K562 (cell line): ENCODE measurements around the gene MYO1D. TPM values are rescaled to one million over a fixed set of nuclear protein-coding genes. Genes with fewer than 3 reads are reported as not detected.

ENCODE experiments used
- ATAC-seq: fragments of 200-7000 bp; cut with Tn5 transposase; 3 replicates; pipeline ENCODE4 v1.9.1; 2020; ENCODE audit warnings: moderate library complexity
- BruUV-seq: library from RNA; stranded (reverse); fragments of 400-500 nt; replicated peaks from 2 replicates; lab custom pipeline; 2021; lab: Mats Ljungman, UMichigan
- CTCF ChIA-PET: fragments of 300-600 bp; formaldehyde crosslinking; extraction: SDS; loops from one replicate; lab custom pipeline; 2021; ENCODE audit warnings: low intra/inter-chr PET ratio; lab: Yijun Ruan, JAX
- POLR2A ChIA-PET: fragments of 300-600, 350-650 bp; sonication (Branson Sonifier 250); formaldehyde crosslinking; extraction: SDS; loops from one replicate; lab custom pipeline; 2021; ENCODE audit warnings: antibody characterized with exemption, inconsistent platforms; lab: Yijun Ruan, JAX
- DNase-seq, 4 experiments: peaks; one replicate each; pipeline versions ENCODE4 v3.0.0 to v3.0.0-alpha.2; 2011 to 2018; ENCODE audit warnings: low spot score in 3 of 4, mixed read lengths in 3 of 4; ENCODE audit errors: extremely low read depth in 1 of 4
- FAIRE-seq: peaks from 2 replicates; lab custom pipeline; 2011; peaks lifted over from hg19 to GRCh38; lab: Jason Lieb, UNC
- H2AFZ ChIP-seq: 2 replicates; pipeline ENCODE4 v1.6.0; 2011; ENCODE audit warnings: low read depth, low read length, control low read depth, inconsistent platforms
- H3K27ac ChIP-seq: fragments of 200-600 bp; 3 replicates; pipeline ENCODE4 v1.8.0; 2011; ENCODE audit warnings: low read depth, mild to moderate bottlenecking, control low read depth, inconsistent platforms, low read length, moderate library complexity, mixed read lengths; ENCODE audit errors: extremely low read depth
- H3K27me3 ChIP-seq, 2 experiments: fragments of 300-600 bp in 1 of 2; 2 replicates in 1 of 2; 3 replicates in 1 of 2; pipeline versions ENCODE4 v1.6.0 to v1.8.0; 2011; ENCODE audit warnings: inconsistent platforms in 2 of 2, low read length in 2 of 2, mild to moderate bottlenecking in 1 of 2, mixed read lengths in 1 of 2, moderate library complexity in 1 of 2; ENCODE audit not compliant: control insufficient read depth in 2 of 2, insufficient read depth in 2 of 2
- H3K36me3 ChIP-seq: fragments of 300-600 bp; 3 replicates; pipeline ENCODE4 v1.8.0; 2011; ENCODE audit warnings: mild to moderate bottlenecking, low read length, inconsistent platforms; ENCODE audit not compliant: control insufficient read depth, insufficient read depth
- H3K4me1 ChIP-seq, 2 experiments: fragments of 200-600 bp in 1 of 2; replicated peaks in 1 of 2; 2 replicates in 1 of 2; 3 replicates in 1 of 2; pipeline versions ENCODE4 v1.5.1 to v1.8.0; 2011; ENCODE audit warnings: inconsistent platforms in 2 of 2, low read length in 2 of 2, mild to moderate bottlenecking in 1 of 2, mixed read lengths in 1 of 2, moderate library complexity in 1 of 2; ENCODE audit not compliant: control insufficient read depth in 2 of 2, insufficient read depth in 2 of 2
- H3K4me2 ChIP-seq: 2 replicates; pipeline ENCODE4 v1.6.1; 2011; ENCODE audit warnings: low read length, control low read depth, inconsistent platforms, mixed read lengths; ENCODE audit not compliant: insufficient read depth
- H3K4me3 ChIP-seq: fragments of 200-600 bp; sonication (generic), shearing (Covaris generic); 2 replicates; pipeline ENCODE4 v1.5.1; 2016; ENCODE audit warnings: control low read depth, inconsistent platforms
- H3K79me2 ChIP-seq: fragments of 200-600 bp; 3 replicates; pipeline ENCODE4 v1.8.0; 2011; ENCODE audit warnings: low read length, inconsistent platforms; ENCODE audit not compliant: control insufficient read depth, insufficient read depth
- H3K9ac ChIP-seq, 2 experiments: 2 replicates each; pipeline versions ENCODE4 v1.6.0 to v1.6.1; 2011; ENCODE audit warnings: low read depth in 2 of 2, low read length in 2 of 2, control low read depth in 1 of 2, inconsistent platforms in 1 of 2, mild to moderate bottlenecking in 1 of 2, mixed read lengths in 1 of 2; ENCODE audit not compliant: insufficient read depth in 1 of 2
- H3K9me1 ChIP-seq: one replicate; pipeline ENCODE4 v1.6.0; 2011; ENCODE audit warnings: inconsistent platforms, mild to moderate bottlenecking, low read length, moderate library complexity; ENCODE audit not compliant: control insufficient read depth, insufficient read depth
- H3K9me3 ChIP-seq: replicated peaks from 2 replicates; pipeline ENCODE4 v1.5.1; 2011; ENCODE audit warnings: low read depth, low read length, inconsistent platforms; ENCODE audit not compliant: control insufficient read depth, insufficient read depth
- H4K20me1 ChIP-seq: replicated peaks from 2 replicates; pipeline ENCODE4 v1.6.1; 2011; ENCODE audit warnings: low read length, inconsistent platforms, mixed read lengths; ENCODE audit not compliant: control insufficient read depth, insufficient read depth
- EP300 ChIP-seq: IDR thresholded peaks from 2 replicates; pipeline ENCODE4 v1.6.1; 2012; ENCODE audit warnings: low read length, improper control_type of control experiment
- FOXK1 ChIP-seq: sonication (generic); formaldehyde crosslinking; IDR thresholded peaks from 2 replicates; pipeline ENCODE4 v1.8.0; 2022; ENCODE audit warnings: missing genetic modification reagents, mild to moderate bottlenecking, borderline replicate concordance
- GTF2E2 ChIP-seq: fragments of 200-800 bp; sonication (Bioruptor generic); IDR thresholded peaks from 2 replicates; pipeline ENCODE4 v1.6.1; 2016; ENCODE audit warnings: missing genetic modification characterization, missing compliant biosample characterization
- MIER1 ChIP-seq: fragments of 450-650 bp; IDR thresholded peaks from 2 replicates; pipeline ENCODE4 v1.6.1; 2016; ENCODE audit warnings: antibody characterized with exemption, mild to moderate bottlenecking, low read depth
- PHF21A ChIP-seq: fragments of 450-650 bp; IDR thresholded peaks from 2 replicates; pipeline ENCODE4 v1.6.1; 2017; ENCODE audit warnings: low read depth, borderline replicate concordance
- WGBS: fragments of 100-300 bp; shearing (Covaris generic); methylation state at CpG from one replicate; pipeline ENCODE4 v1.1.6; 2016; ENCODE audit warnings: low coverage, mixed read lengths; ENCODE audit not compliant: insufficient coverage; ENCODE audit errors: missing lambda C conversion rate; 5-methylcytosine and 5-hydroxymethylcytosine counted together
- in situ Hi-C: fragments of 300-500 bp; cut with MboI; formaldehyde crosslinking; loops from 4 replicates; pipeline ENCODE4 v1.15.0; 2018; ENCODE audit warnings: inconsistent platforms, mixed read lengths
- intact Hi-C: fragments of 100-400 bp; cut with micrococcal nuclease; formaldehyde crosslinking; loops from 2 replicates; pipeline ENCODE4 v1.14.2; 2022
- polyA plus RNA-seq, 8 experiments: library from polyadenylated mRNA; depleted of rRNA in 4 of 8; stranded (reverse) in 5 of 8; unstranded in 3 of 8; fragments of >200 nt; fragmentation: Nextera tagmentation in 2 of 8; fragmentation: Illumina TruSeq in 1 of 8; extraction: Ambion mirVana in 2 of 8; extraction: Trizol in 1 of 8; gene quantifications; 2 replicates each; pipeline versions ENCODE4 v1.2.1 to v1.2.3, GENCODE V29; 2011 to 2014; ENCODE audit warnings: inconsistent platforms in 1 of 8, missing spikeins in 1 of 8
- total RNA-seq, 7 experiments: library from RNA; depleted of rRNA in 6 of 7; stranded (reverse); fragments of >200 nt in 6 of 7; fragmentation: Illumina TruSeq in 2 of 7; extraction: Trizol in 2 of 7; gene quantifications; 2 replicates each; pipeline versions ENCODE4 v1.2.1 to v1.2.3, GENCODE V29; 2011 to 2021; ENCODE audit warnings: low replicate concordance in 1 of 7
- TF ChIP-seq, protein P1 (sequence below): fragments of 250-450 bp; sonication (Bioruptor Pico); IDR thresholded peaks from 2 replicates; pipeline ENCODE4 v1.8.0; 2021; ENCODE audit warnings: mild to moderate bottlenecking, moderate library complexity
- TF ChIP-seq, protein P2 (sequence below), 2 experiments: IDR thresholded peaks; 2 replicates each; pipeline ENCODE4 v1.6.1; 2011; ENCODE audit warnings: borderline replicate concordance in 1 of 2, control low read depth in 1 of 2, low read depth in 1 of 2, low read length in 1 of 2, mild to moderate bottlenecking in 1 of 2, mixed read lengths in 1 of 2, moderate library complexity in 1 of 2; ENCODE audit not compliant: insufficient read depth in 1 of 2, insufficient read length in 1 of 2, poor library complexity in 1 of 2, severe bottlenecking in 1 of 2; ENCODE audit errors: extremely low read depth in 1 of 2

MYO1D gene
- total and polyA plus RNA-seq, 9 of the 15 experiments (the other 6 are each of a cell fraction or from before 2014, with no cell fraction given), result 2.1 to 71.2 (median 45.4) TPM

DNA sequence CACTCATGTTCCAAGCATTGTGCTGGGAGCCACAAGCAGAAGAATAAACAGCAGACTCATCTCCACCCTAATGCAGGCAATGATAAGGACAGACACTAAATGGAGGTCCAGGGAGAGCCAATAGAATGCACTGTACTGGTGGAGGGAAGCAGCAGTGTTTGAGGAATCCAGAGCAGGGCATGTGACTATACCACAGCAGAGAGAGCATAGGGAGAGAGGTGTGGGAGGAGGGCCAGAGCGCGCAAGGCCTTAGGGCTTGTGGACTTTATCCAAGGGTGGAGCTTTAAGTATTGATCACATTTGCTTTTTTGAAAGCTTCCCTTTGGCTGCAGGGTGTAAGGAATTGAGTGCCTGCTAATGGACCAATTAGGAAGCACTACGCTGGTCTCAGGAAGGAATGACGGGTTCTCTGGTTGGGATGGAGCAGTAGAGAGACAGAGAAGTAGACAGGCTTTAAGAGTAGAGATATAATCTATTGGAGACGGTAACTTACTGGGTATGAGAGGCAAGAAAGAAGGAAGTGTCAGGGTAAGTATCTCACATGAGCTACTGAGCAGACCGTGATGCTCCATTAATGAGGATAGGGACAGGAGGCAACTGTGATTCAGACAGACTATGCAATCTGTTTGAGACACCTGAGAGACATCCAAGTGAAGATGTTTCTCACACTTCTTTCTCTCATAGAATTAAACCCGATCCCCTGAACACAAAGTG lies 82.2 kb downstream of the MYO1D start (continued):
- no peak for TF ChIP-seq GTF2E2 (tag)
- TF ChIP-seq, protein P1, sequence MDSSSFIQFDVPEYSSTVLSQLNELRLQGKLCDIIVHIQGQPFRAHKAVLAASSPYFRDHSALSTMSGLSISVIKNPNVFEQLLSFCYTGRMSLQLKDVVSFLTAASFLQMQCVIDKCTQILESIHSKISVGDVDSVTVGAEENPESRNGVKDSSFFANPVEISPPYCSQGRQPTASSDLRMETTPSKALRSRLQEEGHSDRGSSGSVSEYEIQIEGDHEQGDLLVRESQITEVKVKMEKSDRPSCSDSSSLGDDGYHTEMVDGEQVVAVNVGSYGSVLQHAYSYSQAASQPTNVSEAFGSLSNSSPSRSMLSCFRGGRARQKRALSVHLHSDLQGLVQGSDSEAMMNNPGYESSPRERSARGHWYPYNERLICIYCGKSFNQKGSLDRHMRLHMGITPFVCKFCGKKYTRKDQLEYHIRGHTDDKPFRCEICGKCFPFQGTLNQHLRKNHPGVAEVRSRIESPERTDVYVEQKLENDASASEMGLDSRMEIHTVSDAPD (CRISPR knock-in tag), result no peak

DNA sequence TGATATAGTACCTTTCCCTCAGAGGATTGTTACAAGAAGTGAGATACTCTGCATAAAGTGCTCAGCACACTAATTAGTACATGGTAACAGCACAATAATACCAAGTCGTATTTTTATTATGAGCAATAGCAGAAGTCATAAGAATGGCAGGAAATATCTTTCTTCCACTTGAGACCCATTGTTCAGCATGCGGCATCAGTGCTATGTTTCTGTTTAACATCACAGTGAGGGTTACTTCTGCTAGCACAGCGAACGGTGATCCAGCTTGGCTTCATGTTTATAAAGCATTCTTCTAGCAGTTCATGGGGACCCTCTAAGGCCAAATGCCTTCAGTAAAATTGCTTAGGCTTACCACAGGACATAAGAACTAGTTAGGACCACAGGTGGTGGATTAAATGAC lies 83.1 kb downstream of the MYO1D start:
- 0 out of 3 replicates have a peak, but pooled peaks cover 5% of the 10 kb centered on the region for H3K36me3 ChIP-seq
- H3K4me2 ChIP-seq, result no peak overlapping the region; the same call in 1 of the 2 replicates
- FAIRE-seq (no peak), ATAC-seq (no peak), DNase-seq (no peak)
- H3K9ac ChIP-seq, result no peak overlapping the region
- WGBS, result 70% methylated on average over 4 of the region's 4 CpGs
- no peaks in the 10 kb centered on the region for H3K27me3 ChIP-seq
- H3K4me1 ChIP-seq, result peaks cover 0 to 24% of the 10 kb centered on the region in 2 experiments; a peak in 3 of 5 replicates
- H3K4me3 ChIP-seq, result no peak overlapping the region
- no TSS peak for BruUV-seq
- ChIA-PET CTCF (no interaction called here), POLR2A (interaction anchor here (1.7 kb wide), 1 partner anchor 8 kb away, joined by 3 read pairs; no protein-coding TSS in a partner anchor)
- H3K79me2 ChIP-seq, result peaks cover 25% of the 10 kb centered on the region; the same call in 2 of the 3 replicates
- in situ Hi-C loops, result no loop called here
- no peak overlapping the region for H3K27ac ChIP-seq
- H2AFZ ChIP-seq, result no peak overlapping the region
- H3K9me1 ChIP-seq, result no peaks in the 10 kb centered on the region
- intact Hi-C loops, result no loop called here
- H4K20me1 ChIP-seq, result no peaks in the 10 kb centered on the region
- H3K9me3 ChIP-seq, result no peaks in the 10 kb centered on the region
- TF ChIP-seq EP300 (no peak), FOXK1 (CRISPR knock-in tag) (no peak), PHF21A (no peak), MIER1 (no peak)
- TF ChIP-seq, protein P2, sequence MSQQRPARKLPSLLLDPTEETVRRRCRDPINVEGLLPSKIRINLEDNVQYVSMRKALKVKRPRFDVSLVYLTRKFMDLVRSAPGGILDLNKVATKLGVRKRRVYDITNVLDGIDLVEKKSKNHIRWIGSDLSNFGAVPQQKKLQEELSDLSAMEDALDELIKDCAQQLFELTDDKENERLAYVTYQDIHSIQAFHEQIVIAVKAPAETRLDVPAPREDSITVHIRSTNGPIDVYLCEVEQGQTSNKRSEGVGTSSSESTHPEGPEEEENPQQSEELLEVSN (IDR thresholded peaks at IDR 0.05; ENCODE audit: borderline replicate concordance in 1 of 2, extremely low read depth in 1 of 2, insufficient read depth in 1 of 2, insufficient read length in 1 of 2, low read depth in 1 of 2, low read length in 1 of 2, poor library complexity in 1 of 2, severe bottlenecking in 1 of 2), result no peak
